RWPE2 (cell line): ENCODE data around the gene INSYN2B.

ENCODE experiments used
- ATAC-seq: fragments of 200-7000 bp; cut with Tn5 transposase; 3 replicates; pipeline ENCODE4 v1.9.1; 2021; ENCODE audit warnings: low read depth
- DNase-seq: peaks from one replicate; pipeline ENCODE4 v3.0.0-alpha.2; 2020; ENCODE audit warnings: low spot score
- H3K27ac ChIP-seq: fragments of 450-650 bp; 2 replicates; pipeline ENCODE4 v1.5.1; 2017; ENCODE audit warnings: mild to moderate bottlenecking; ENCODE audit not compliant: poor library complexity, severe bottlenecking
- H3K27me3 ChIP-seq: fragments of 250-450 bp; sonication (Bioruptor Pico); 2 replicates; pipeline ENCODE4 v1.5.1; 2021; ENCODE audit warnings: mild to moderate bottlenecking, moderate library complexity; ENCODE audit not compliant: insufficient read depth, poor library complexity, severe bottlenecking
- H3K36me3 ChIP-seq: fragments of 250-450 bp; sonication (Bioruptor Pico); 2 replicates; pipeline ENCODE4 v1.5.1; 2020; ENCODE audit warnings: low read depth, mild to moderate bottlenecking, moderate library complexity
- H3K4me1 ChIP-seq: fragments of 250-450 bp; sonication (Bioruptor Pico); 2 replicates; pipeline ENCODE4 v1.5.1; 2021; ENCODE audit warnings: mild to moderate bottlenecking, moderate library complexity; ENCODE audit not compliant: insufficient read depth, poor library complexity, severe bottlenecking
- H3K4me3 ChIP-seq: fragments of 250-450 bp; sonication (Bioruptor Pico); 2 replicates; pipeline ENCODE4 v1.5.1; 2021; ENCODE audit warnings: mild to moderate bottlenecking, moderate library complexity; ENCODE audit not compliant: severe bottlenecking
- H3K9me3 ChIP-seq: fragments of 250-450 bp; sonication (Bioruptor Pico); 2 replicates; pipeline ENCODE4 v1.5.1; 2021; ENCODE audit warnings: mild to moderate bottlenecking, moderate library complexity; ENCODE audit not compliant: severe bottlenecking
- CTCF ChIP-seq: fragments of 450-650 bp; IDR thresholded peaks from one replicate; pipeline ENCODE4 v1.5.1; 2017; ENCODE audit warnings: mild to moderate bottlenecking, moderate library complexity; ENCODE audit not compliant: poor library complexity, severe bottlenecking

Gene INSYN2B

DNA sequence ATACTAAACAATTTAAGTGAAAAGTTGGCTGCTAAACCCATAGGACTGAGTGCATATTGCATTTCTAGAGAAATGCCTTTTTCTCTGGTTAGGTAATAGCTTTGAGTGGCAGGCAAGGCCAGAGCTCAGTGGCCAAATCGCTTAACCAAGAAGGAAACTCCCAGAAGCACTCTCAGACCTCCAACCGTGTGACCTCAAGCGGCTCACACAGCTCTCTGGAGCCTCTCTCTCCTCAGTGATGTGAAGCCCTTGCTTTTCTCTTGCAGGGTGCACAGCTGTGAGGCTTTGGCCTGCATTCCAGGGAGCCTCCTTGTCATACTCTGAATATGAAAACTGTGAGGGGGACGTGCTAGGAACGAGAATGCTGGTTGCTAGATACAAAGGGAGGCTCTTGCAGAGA, 106.7 kb downstream of the INSYN2B start:
- no peaks in the 10 kb centered on the region for H3K27me3 ChIP-seq
- TF ChIP-seq CTCF: no peak
- no peak overlapping the region for H3K27ac ChIP-seq
- no peaks in the 10 kb centered on the region for H3K9me3 ChIP-seq
- H3K4me3 ChIP-seq: no peak overlapping the region
- H3K4me1 ChIP-seq: no peaks in the 10 kb centered on the region
- ATAC-seq: no peak
- no peak for DNase-seq
- no peaks in the 10 kb centered on the region for H3K36me3 ChIP-seq

GRCh38 chr5:169871826-169872490, 108.3 kb downstream of the INSYN2B start:
- Histone ChIP-seq H3K27me3 (no peaks in the 10 kb centered on the region), H3K4me3 (no peak overlapping the region), H3K27ac (no peak overlapping the region), H3K4me1 (no peaks in the 10 kb centered on the region), H3K9me3 (no peaks in the 10 kb centered on the region), H3K36me3 (no peaks in the 10 kb centered on the region)
- TF ChIP-seq CTCF: no peak
- ATAC-seq (no peak), DNase-seq (no peak)

DNA sequence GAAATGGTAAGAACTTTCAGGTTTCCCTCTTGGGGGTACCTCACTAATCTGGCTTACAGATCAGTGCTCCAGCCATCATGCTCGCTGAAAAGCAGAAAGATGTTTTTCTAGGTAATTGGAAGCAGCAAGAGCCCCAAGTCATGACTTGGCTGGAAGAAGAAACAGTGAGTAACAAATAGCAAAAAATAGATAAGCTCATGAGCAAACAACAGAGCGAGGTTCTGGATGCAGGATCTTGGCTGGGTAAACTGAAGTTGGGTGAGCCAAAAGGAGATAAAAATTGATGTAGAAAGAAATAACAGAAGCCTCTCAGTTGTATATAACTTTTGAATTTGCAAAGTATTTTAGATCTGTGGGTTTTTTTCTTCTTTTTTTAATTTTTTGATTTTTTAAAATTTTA, 110.1 kb downstream of the INSYN2B start:
- no peak for DNase-seq
- no peak for TF ChIP-seq CTCF
- H3K27me3 ChIP-seq: no peaks in the 10 kb centered on the region
- no peaks in the 10 kb centered on the region for H3K36me3 ChIP-seq
- no peak overlapping the region for H3K27ac ChIP-seq
- no peak overlapping the region for H3K4me3 ChIP-seq
- no peak for ATAC-seq
- no peaks in the 10 kb centered on the region for H3K9me3 ChIP-seq
- H3K4me1 ChIP-seq: no peaks in the 10 kb centered on the region

GRCh38 chr5:169869066-169869465, 111.2 kb downstream of the INSYN2B start:
- Histone ChIP-seq H3K4me1 (no peaks in the 10 kb centered on the region), H3K27me3 (no peaks in the 10 kb centered on the region), H3K9me3 (no peaks in the 10 kb centered on the region), H3K4me3 (no peak overlapping the region), H3K27ac (no peak overlapping the region), H3K36me3 (no peaks in the 10 kb centered on the region)
- DNase-seq: no peak
- ATAC-seq: no peak
- no peak for TF ChIP-seq CTCF

GRCh38 chr5:169867347-169867746, 112.9 kb downstream of the INSYN2B start:
- no peak for TF ChIP-seq CTCF
- DNase-seq: no peak
- ATAC-seq: no peak
- H3K4me3 ChIP-seq: no peak overlapping the region
- H3K9me3 ChIP-seq: no peaks in the 10 kb centered on the region
- H3K36me3 ChIP-seq: no peaks in the 10 kb centered on the region
- H3K27ac ChIP-seq: no peak overlapping the region
- no peaks in the 10 kb centered on the region for H3K27me3 ChIP-seq
- H3K4me1 ChIP-seq: no peaks in the 10 kb centered on the region
